ENCODE results near the gene PPP1R13B.
"Not testable (repeated sequence)": the region's sequence is repeated elsewhere in the genome, so short reads cannot be mapped to it uniquely, and the experiment has no call there.

The PPP1R13B gene

DNA sequence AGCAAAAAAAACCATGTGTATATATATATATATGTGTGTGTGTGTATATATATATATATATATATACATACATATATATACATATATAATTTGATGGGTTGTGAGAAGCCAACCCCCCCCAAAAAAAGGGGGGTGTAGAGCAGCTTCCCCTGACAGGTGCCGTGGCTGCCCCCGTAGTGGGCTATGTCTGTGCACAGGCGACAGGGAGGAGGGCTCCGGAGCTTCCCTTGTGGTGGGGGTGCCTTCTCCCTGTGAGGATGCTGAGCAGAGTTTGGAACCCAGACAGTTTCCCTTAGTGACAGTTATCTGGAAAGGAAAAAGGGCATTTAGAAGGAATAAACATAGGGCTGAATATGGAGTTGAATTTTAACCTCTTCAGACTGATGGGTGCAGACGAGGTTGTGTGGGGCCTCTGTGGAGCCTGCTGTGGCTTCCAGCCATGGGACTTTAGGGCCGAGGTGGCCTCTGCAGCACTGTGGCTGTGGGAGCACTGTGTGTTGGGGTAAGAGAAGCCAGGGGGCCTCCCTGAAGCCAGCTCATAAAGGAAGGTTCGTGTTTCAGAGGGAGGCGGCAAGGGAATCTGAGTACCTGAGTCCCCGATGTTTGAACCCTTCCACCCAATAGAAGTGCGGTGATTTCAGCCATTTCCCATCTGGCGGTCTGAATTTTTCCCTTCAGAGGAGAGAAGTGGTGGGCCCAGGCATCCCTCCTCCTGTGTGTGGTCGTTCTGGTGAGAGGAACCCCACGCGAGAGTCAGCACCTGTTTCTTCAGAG is 151.9 kb downstream of the PPP1R13B start:
- H3K9me3 ChIP-seq (ENCODE audit: control insufficient read depth in 1 of 2, low read length in 2 of 2) = no peaks in the 10 kb centered on the region
- no peak overlapping the region for H3K9ac ChIP-seq (ENCODE audit: low read depth in 1 of 2, low read length in 2 of 2)
- H3K27ac ChIP-seq (ENCODE audit: low read depth, low read length) = no peak overlapping the region
- no peaks in the 10 kb centered on the region for H3K27me3 ChIP-seq (ENCODE audit: control insufficient read depth in 1 of 2, insufficient read depth in 2 of 2, low read length in 2 of 2)
- H3K4me3 ChIP-seq (ENCODE audit: low read depth in 1 of 2, low read length in 2 of 2) = no peak overlapping the region
- H3K36me3 ChIP-seq (ENCODE audit: control insufficient read depth in 1 of 2, insufficient read depth in 2 of 2, low read length in 2 of 2) = peaks cover 26 to 58% of the 10 kb centered on the region in 2 donors
- H3K4me1 ChIP-seq (ENCODE audit: control insufficient read depth in 1 of 2, insufficient read depth in 2 of 2, low read length in 2 of 2) = peaks cover 20 to 25% of the 10 kb centered on the region in 2 donors

DNA sequence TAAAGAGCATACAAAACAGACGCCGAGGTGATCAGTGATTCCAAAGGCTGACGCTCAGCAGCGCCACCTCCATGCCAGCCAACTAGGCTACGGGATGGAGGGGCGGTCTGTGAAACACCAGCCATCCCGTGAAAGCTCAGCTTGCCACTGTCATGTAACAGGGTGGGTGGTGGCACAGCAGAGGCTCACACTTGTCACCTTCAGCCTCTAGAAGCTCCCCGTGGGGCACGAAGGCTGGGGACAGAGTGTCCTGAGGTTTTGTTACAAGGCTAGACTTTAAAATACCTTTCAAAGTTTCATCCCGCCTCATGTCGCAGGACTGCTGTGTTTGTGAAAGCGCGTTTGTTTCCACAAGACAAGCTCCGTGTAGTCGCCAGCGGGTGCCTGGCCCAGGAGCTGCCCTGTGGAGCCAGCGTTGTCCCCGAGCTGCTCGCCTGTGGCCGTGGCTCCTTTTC is 152.8 kb downstream of the PPP1R13B start:
- H3K36me3 ChIP-seq (ENCODE audit: control insufficient read depth in 1 of 2, insufficient read depth in 2 of 2, low read length in 2 of 2) = peaks cover 26 to 54% of the 10 kb centered on the region in 2 donors
- no peak overlapping the region for H3K27ac ChIP-seq (ENCODE audit: low read depth, low read length)
- no peak overlapping the region for H3K4me3 ChIP-seq (ENCODE audit: low read depth in 1 of 2, low read length in 2 of 2)
- no peak overlapping the region for H3K9ac ChIP-seq (ENCODE audit: low read depth in 1 of 2, low read length in 2 of 2)
- H3K9me3 ChIP-seq (ENCODE audit: control insufficient read depth in 1 of 2, low read length in 2 of 2) = no peaks in the 10 kb centered on the region
- H3K27me3 ChIP-seq (ENCODE audit: control insufficient read depth in 1 of 2, insufficient read depth in 2 of 2, low read length in 2 of 2) = no peaks in the 10 kb centered on the region
- peaks cover 20 to 25% of the 10 kb centered on the region in 2 donors for H3K4me1 ChIP-seq (ENCODE audit: control insufficient read depth in 1 of 2, insufficient read depth in 2 of 2, low read length in 2 of 2)

GRCh38 chr14:103693515-103693914 is 153.9 kb downstream of the PPP1R13B start:
- Histone ChIP-seq H3K27me3 (ENCODE audit: control insufficient read depth in 1 of 2, insufficient read depth in 2 of 2, low read length in 2 of 2) (no peaks in the 10 kb centered on the region), H3K36me3 (ENCODE audit: control insufficient read depth in 1 of 2, insufficient read depth in 2 of 2, low read length in 2 of 2) (peaks cover 32 to 56% of the 10 kb centered on the region in 2 donors), H3K4me3 (ENCODE audit: low read depth in 1 of 2, low read length in 2 of 2) (no peak overlapping the region), H3K4me1 (ENCODE audit: control insufficient read depth in 1 of 2, insufficient read depth in 2 of 2, low read length in 2 of 2) (peaks cover 19 to 22% of the 10 kb centered on the region in 2 donors), H3K27ac (ENCODE audit: low read depth, low read length) (no peak overlapping the region), H3K9ac (ENCODE audit: low read depth in 1 of 2, low read length in 2 of 2) (no peak overlapping the region), H3K9me3 (ENCODE audit: control insufficient read depth in 1 of 2, low read length in 2 of 2) (no peaks in the 10 kb centered on the region)

GRCh38 chr14:103692871-103693270 is 154.5 kb downstream of the PPP1R13B start:
- H3K36me3 ChIP-seq (ENCODE audit: control insufficient read depth in 1 of 2, insufficient read depth in 2 of 2, low read length in 2 of 2) = peaks cover 32 to 62% of the 10 kb centered on the region in 2 donors
- no peaks in the 10 kb centered on the region for H3K27me3 ChIP-seq (ENCODE audit: control insufficient read depth in 1 of 2, insufficient read depth in 2 of 2, low read length in 2 of 2)
- no peak overlapping the region for H3K4me3 ChIP-seq (ENCODE audit: low read depth in 1 of 2, low read length in 2 of 2)
- no peaks in the 10 kb centered on the region for H3K9me3 ChIP-seq (ENCODE audit: control insufficient read depth in 1 of 2, low read length in 2 of 2)
- H3K27ac ChIP-seq (ENCODE audit: low read depth, low read length) = no peak overlapping the region
- H3K4me1 ChIP-seq (ENCODE audit: control insufficient read depth in 1 of 2, insufficient read depth in 2 of 2, low read length in 2 of 2) = peaks cover 16% of the 10 kb centered on the region in 2 donors
- H3K9ac ChIP-seq (ENCODE audit: low read depth in 1 of 2, low read length in 2 of 2) = no peak overlapping the region

- Histone ChIP-seq H3K4me1 (ENCODE audit: control insufficient read depth in 1 of 2, insufficient read depth in 2 of 2, low read length in 2 of 2) (peaks cover 12 to 14% of the 10 kb centered on the region in 2 donors), H3K4me3 (ENCODE audit: low read depth in 1 of 2, low read length in 2 of 2) (no peak overlapping the region), H3K36me3 (ENCODE audit: control insufficient read depth in 1 of 2, insufficient read depth in 2 of 2, low read length in 2 of 2) (peaks cover 30 to 65% of the 10 kb centered on the region in 2 donors), H3K27ac (ENCODE audit: low read depth, low read length) (no peak overlapping the region), H3K9me3 (ENCODE audit: control insufficient read depth in 1 of 2, low read length in 2 of 2) (no peaks in the 10 kb centered on the region), H3K27me3 (ENCODE audit: control insufficient read depth in 1 of 2, insufficient read depth in 2 of 2, low read length in 2 of 2) (no peaks in the 10 kb centered on the region), H3K9ac (ENCODE audit: low read depth in 1 of 2, low read length in 2 of 2) (no peak overlapping the region)
Measured at GRCh38 chr14:103692159-103692558, 155.2 kb downstream of the PPP1R13B start.

GRCh38 chr14:103691655-103692054 is 155.7 kb downstream of the PPP1R13B start:
- H3K27me3 ChIP-seq (ENCODE audit: control insufficient read depth in 1 of 2, insufficient read depth in 2 of 2, low read length in 2 of 2); H3K27ac ChIP-seq (ENCODE audit: low read depth, low read length); H3K9ac ChIP-seq (ENCODE audit: low read depth in 1 of 2, low read length in 2 of 2); H3K4me3 ChIP-seq (ENCODE audit: low read depth in 1 of 2, low read length in 2 of 2); H3K9me3 ChIP-seq (ENCODE audit: control insufficient read depth in 1 of 2, low read length in 2 of 2): not testable (repeated sequence)
- peaks cover 33 to 67% of the 10 kb centered on the region in 2 donors for H3K36me3 ChIP-seq (ENCODE audit: control insufficient read depth in 1 of 2, insufficient read depth in 2 of 2, low read length in 2 of 2)
- peaks cover 9 to 12% of the 10 kb centered on the region in 2 donors for H3K4me1 ChIP-seq (ENCODE audit: control insufficient read depth in 1 of 2, insufficient read depth in 2 of 2, low read length in 2 of 2)

GRCh38 chr14:103690332-103690731 is 157.0 kb downstream of the PPP1R13B start:
- no peak overlapping the region for H3K27ac ChIP-seq (ENCODE audit: low read depth, low read length)

DNA sequence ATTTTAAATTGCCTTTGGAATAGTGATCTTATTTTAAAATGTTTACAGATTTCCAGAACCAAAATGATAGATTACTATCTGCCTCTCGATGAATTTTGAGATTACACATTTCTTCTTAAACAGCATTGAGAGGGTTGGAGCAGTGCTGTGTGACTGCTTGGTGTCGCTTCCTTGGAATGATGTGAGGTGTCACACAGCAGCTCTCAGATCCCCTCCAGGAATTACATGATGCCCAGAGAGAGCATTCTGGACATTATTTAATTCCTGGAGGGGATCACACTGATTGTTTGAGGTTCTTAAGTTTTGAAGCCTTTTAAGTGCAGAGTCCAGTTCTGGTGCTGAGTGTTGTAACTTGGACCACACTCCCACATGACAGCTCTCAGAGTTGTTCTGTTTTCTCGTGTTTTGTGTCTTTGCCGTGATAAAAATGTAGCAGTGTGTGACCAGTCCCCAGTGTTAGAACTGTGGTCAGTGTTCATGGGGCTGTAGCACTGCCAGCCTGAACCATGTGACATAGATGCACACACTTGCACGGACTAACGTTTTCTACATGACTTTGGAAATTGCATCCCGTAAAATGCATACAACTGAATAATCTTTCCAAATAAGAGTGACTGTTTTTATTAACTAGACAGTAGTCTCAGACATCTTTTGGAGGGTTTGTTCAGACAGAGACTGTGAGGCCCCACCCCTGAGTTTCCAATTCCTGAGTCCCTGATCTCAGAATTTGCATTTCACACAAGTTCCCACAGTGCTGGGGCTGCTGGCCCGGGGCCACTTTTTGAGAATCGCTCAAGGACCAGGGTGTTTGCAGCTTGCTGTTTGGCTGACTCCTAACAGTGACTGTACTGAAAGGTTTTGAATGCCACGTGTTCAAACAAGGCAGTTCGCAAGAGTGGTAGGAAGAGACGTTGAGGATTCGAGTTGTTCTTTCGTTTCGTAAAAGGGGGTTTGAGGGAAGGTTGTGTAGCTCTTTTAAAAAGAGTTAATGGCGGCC is 158.2 kb downstream of the PPP1R13B start:
- Histone ChIP-seq H3K36me3 (ENCODE audit: control insufficient read depth in 1 of 2, insufficient read depth in 2 of 2, low read length in 2 of 2) (peaks cover 35 to 81% of the 10 kb centered on the region in 2 donors), H3K4me1 (ENCODE audit: control insufficient read depth in 1 of 2, insufficient read depth in 2 of 2, low read length in 2 of 2) (peaks cover 6 to 9% of the 10 kb centered on the region in 2 donors), H3K4me3 (ENCODE audit: low read depth in 1 of 2, low read length in 2 of 2) (no peak overlapping the region), H3K27me3 (ENCODE audit: control insufficient read depth in 1 of 2, insufficient read depth in 2 of 2, low read length in 2 of 2) (no peaks in the 10 kb centered on the region), H3K27ac (ENCODE audit: low read depth, low read length) (no peak overlapping the region), H3K9me3 (ENCODE audit: control insufficient read depth in 1 of 2, low read length in 2 of 2) (no peaks in the 10 kb centered on the region), H3K9ac (ENCODE audit: low read depth in 1 of 2, low read length in 2 of 2) (no peak overlapping the region)

More at GRCh38 chr14:103690332-103690731, 157.0 kb downstream of the PPP1R13B start:
- Histone ChIP-seq H3K36me3 (ENCODE audit: control insufficient read depth in 1 of 2, insufficient read depth in 2 of 2, low read length in 2 of 2) (peaks cover 39 to 76% of the 10 kb centered on the region in 2 donors), H3K9me3 (ENCODE audit: control insufficient read depth in 1 of 2, low read length in 2 of 2) (no peaks in the 10 kb centered on the region), H3K4me1 (ENCODE audit: control insufficient read depth in 1 of 2, insufficient read depth in 2 of 2, low read length in 2 of 2) (peaks cover 6 to 9% of the 10 kb centered on the region in 2 donors), H3K4me3 (ENCODE audit: low read depth in 1 of 2, low read length in 2 of 2) (no peak overlapping the region), H3K9ac (ENCODE audit: low read depth in 1 of 2, low read length in 2 of 2) (no peak overlapping the region), H3K27me3 (ENCODE audit: control insufficient read depth in 1 of 2, insufficient read depth in 2 of 2, low read length in 2 of 2) (no peaks in the 10 kb centered on the region)

- H3K9me3 ChIP-seq (ENCODE audit: control insufficient read depth in 1 of 2, low read length in 2 of 2) = no peaks in the 10 kb centered on the region
- no peaks in the 10 kb centered on the region for H3K27me3 ChIP-seq (ENCODE audit: control insufficient read depth in 1 of 2, insufficient read depth in 2 of 2, low read length in 2 of 2)
- no peak overlapping the region for H3K9ac ChIP-seq (ENCODE audit: low read depth in 1 of 2, low read length in 2 of 2)
- H3K4me1 ChIP-seq (ENCODE audit: control insufficient read depth in 1 of 2, insufficient read depth in 2 of 2, low read length in 2 of 2) = peaks cover 3 to 8% of the 10 kb centered on the region in 2 donors
- no peak overlapping the region for H3K4me3 ChIP-seq (ENCODE audit: low read depth in 1 of 2, low read length in 2 of 2)
- H3K36me3 ChIP-seq (ENCODE audit: control insufficient read depth in 1 of 2, insufficient read depth in 2 of 2, low read length in 2 of 2) = peaks cover 31 to 78% of the 10 kb centered on the region in 2 donors
- H3K27ac ChIP-seq (ENCODE audit: low read depth, low read length) = no peak overlapping the region
Measured at GRCh38 chr14:103688441-103688840, 158.9 kb downstream of the PPP1R13B start.

- Histone ChIP-seq H3K27ac (ENCODE audit: low read depth, low read length) (no peak overlapping the region), H3K9ac (ENCODE audit: low read depth in 1 of 2, low read length in 2 of 2) (no peak overlapping the region), H3K27me3 (ENCODE audit: control insufficient read depth in 1 of 2, insufficient read depth in 2 of 2, low read length in 2 of 2) (no peaks in the 10 kb centered on the region), H3K36me3 (ENCODE audit: control insufficient read depth in 1 of 2, insufficient read depth in 2 of 2, low read length in 2 of 2) (peaks cover 37 to 78% of the 10 kb centered on the region in 2 donors), H3K9me3 (ENCODE audit: control insufficient read depth in 1 of 2, low read length in 2 of 2) (no peaks in the 10 kb centered on the region), H3K4me1 (ENCODE audit: control insufficient read depth in 1 of 2, insufficient read depth in 2 of 2, low read length in 2 of 2) (peaks cover 0 to under 1% of the 10 kb centered on the region in 2 donors), H3K4me3 (ENCODE audit: low read depth in 1 of 2, low read length in 2 of 2) (no peak overlapping the region)
Measured at GRCh38 chr14:103687712-103688111, 159.7 kb downstream of the PPP1R13B start.
